Cardiac muscle cell (in vitro differentiated cells and primary cell): Measurements from ENCODE around the gene LRTM1. TPM values are rescaled to one million over a fixed set of nuclear protein-coding genes. Genes with fewer than 3 reads are reported as not detected.

Source experiments
- DNase-seq, 2 donors: peaks; one replicate each; pipeline versions ENCODE4 v3.0.0 to v3.0.0-alpha.2; 2010 to 2017; ENCODE audit warnings: low read depth in 1 of 2, low spot score in 1 of 2
- H3K27ac ChIP-seq: fragments of 200-600 bp; sonication (generic); 2 replicates; pipeline ENCODE4 v1.5.1; 2016
- H3K27me3 ChIP-seq: fragments of 200-600 bp; sonication (generic); 2 replicates; pipeline ENCODE4 v1.6.0; 2016; ENCODE audit warnings: control low read depth
- H3K36me3 ChIP-seq: fragments of 200-600 bp; sonication (generic); 2 replicates; pipeline ENCODE4 v1.5.1; 2016; ENCODE audit warnings: control low read depth
- H3K4me1 ChIP-seq: fragments of 200-600 bp; sonication (generic); 2 replicates; pipeline ENCODE4 v1.8.1; 2017; ENCODE audit warnings: low read depth, mild to moderate bottlenecking, mixed run types
- H3K4me3 ChIP-seq: fragments of 200-600 bp; sonication (generic); 2 replicates; pipeline ENCODE4 v1.5.1; 2016; ENCODE audit warnings: mild to moderate bottlenecking
- H3K9me3 ChIP-seq: fragments of 200-600 bp; sonication (generic); 2 replicates; pipeline ENCODE4 v1.5.1; 2017; ENCODE audit warnings: low read depth, mild to moderate bottlenecking, control low read depth
- CTCF ChIP-seq: IDR thresholded peaks from 2 replicates; pipeline ENCODE4 v1.5.1; 2012; ENCODE audit warnings: low read depth, mild to moderate bottlenecking, low read length
- polyA plus RNA-seq: library from polyadenylated mRNA; unstranded; fragments of >200 nt; fragmentation: Nextera tagmentation; extraction: Ambion mirVana; gene quantifications from 2 replicates; pipeline ENCODE4 v1.2.1, GENCODE V29; 2016
- total RNA-seq: library from RNA; depleted of rRNA; stranded (reverse); fragments of >200 nt; gene quantifications from 2 replicates; pipeline ENCODE4 v1.2.3, GENCODE V29; 2016

Gene LRTM1
- total and polyA plus RNA-seq, 2 experiments from 2014 or later, result 0.13 TPM; not detected in 1

GRCh38 chr3:54874816-54875556 lies 52.9 kb downstream of the LRTM1 start:
- peaks cover 35% of the 10 kb centered on the region for H3K4me1 ChIP-seq
- no peak overlapping the region for H3K4me3 ChIP-seq
- no peaks in the 10 kb centered on the region for H3K9me3 ChIP-seq
- H3K27me3 ChIP-seq, result no peaks in the 10 kb centered on the region
- no peaks in the 10 kb centered on the region for H3K36me3 ChIP-seq
- no peak for DNase-seq
- no peak for TF ChIP-seq CTCF
- no peak overlapping the region for H3K27ac ChIP-seq

GRCh38 chr3:54873059-54874010 lies 54.5 kb downstream of the LRTM1 start:
- H3K4me3 ChIP-seq, result no peak overlapping the region
- TF ChIP-seq CTCF, result no peak
- no peaks in the 10 kb centered on the region for H3K9me3 ChIP-seq
- H3K27ac ChIP-seq, result no peak overlapping the region
- H3K27me3 ChIP-seq, result no peaks in the 10 kb centered on the region
- no peak for DNase-seq
- H3K4me1 ChIP-seq, result peaks cover 34% of the 10 kb centered on the region
- no peaks in the 10 kb centered on the region for H3K36me3 ChIP-seq

- no peak for DNase-seq
- H3K27ac ChIP-seq, result no peak overlapping the region
- no peaks in the 10 kb centered on the region for H3K9me3 ChIP-seq
- no peaks in the 10 kb centered on the region for H3K27me3 ChIP-seq
- no peak overlapping the region for H3K4me3 ChIP-seq
- TF ChIP-seq CTCF, result no peak
- peaks cover 20% of the 10 kb centered on the region for H3K4me1 ChIP-seq
- no peaks in the 10 kb centered on the region for H3K36me3 ChIP-seq
These were observed 56.0 kb downstream of the LRTM1 start for GRCh38 chr3:54871867-54872266.

- H3K27me3 ChIP-seq, result no peaks in the 10 kb centered on the region
- H3K9me3 ChIP-seq, result no peaks in the 10 kb centered on the region
- no peaks in the 10 kb centered on the region for H3K36me3 ChIP-seq
- TF ChIP-seq CTCF, result peak; percentile 71
- no peak overlapping the region for H3K4me3 ChIP-seq
- no peak overlapping the region for H3K27ac ChIP-seq
- DNase-seq, result peak; percentile 76 to 93
- H3K4me1 ChIP-seq, result peaks cover 5% of the 10 kb centered on the region
These were observed 57.4 kb downstream of the LRTM1 start for GRCh38 chr3:54870423-54870822.
